ENCODE measurements around the gene ZFYVE9.
"Not testable (repeated sequence)": the region's sequence is repeated elsewhere in the genome, so short reads cannot be mapped to it uniquely, and the experiment has no call there.

ZFYVE9 gene

GRCh38 chr1:52150946-52151345 lies 9.1 kb downstream of the ZFYVE9 start:
- no peak for DNase-seq (ENCODE audit: low read depth in 2 of 2)

GRCh38 chr1:52152572-52152971 lies 10.7 kb downstream of the ZFYVE9 start:
- no peak for DNase-seq (ENCODE audit: low read depth in 2 of 2)

- no peak for DNase-seq (ENCODE audit: low read depth in 2 of 2)
These were observed 11.1 kb downstream of the ZFYVE9 start for GRCh38 chr1:52153010-52153409.

- DNase-seq (ENCODE audit: low read depth in 2 of 2), result no peak
These were observed 12.0 kb downstream of the ZFYVE9 start for GRCh38 chr1:52153898-52154297.

GRCh38 chr1:52156460-52156859 lies 14.6 kb downstream of the ZFYVE9 start:
- no peak for DNase-seq (ENCODE audit: low read depth in 2 of 2)

GRCh38 chr1:52157582-52157981 lies 15.7 kb downstream of the ZFYVE9 start:
- DNase-seq (ENCODE audit: low read depth in 2 of 2), result no peak

GRCh38 chr1:52158218-52158617 lies 16.3 kb downstream of the ZFYVE9 start:
- no peak for DNase-seq (ENCODE audit: low read depth in 2 of 2)

- no peak for DNase-seq (ENCODE audit: low read depth in 2 of 2)
These were observed 17.3 kb downstream of the ZFYVE9 start for GRCh38 chr1:52159033-52159789.

GRCh38 chr1:52162947-52163346 lies 21.1 kb downstream of the ZFYVE9 start:
- no peak for DNase-seq (ENCODE audit: low read depth in 2 of 2)

GRCh38 chr1:52164604-52165003 lies 22.7 kb downstream of the ZFYVE9 start:
- DNase-seq (ENCODE audit: low read depth in 2 of 2), result no peak

- DNase-seq (ENCODE audit: low read depth in 2 of 2), result no peak
These were observed 25.3 kb downstream of the ZFYVE9 start for GRCh38 chr1:52166996-52167753.

- no peak for DNase-seq (ENCODE audit: low read depth in 2 of 2)
These were observed 26.6 kb downstream of the ZFYVE9 start for GRCh38 chr1:52168373-52169080.

- DNase-seq (ENCODE audit: low read depth in 2 of 2), result not testable (repeated sequence)
These were observed 29.3 kb downstream of the ZFYVE9 start for GRCh38 chr1:52171149-52171548.

GRCh38 chr1:52179073-52179472 lies 37.2 kb downstream of the ZFYVE9 start:
- no peak for DNase-seq (ENCODE audit: low read depth in 2 of 2)

- no peak for DNase-seq (ENCODE audit: low read depth in 2 of 2)
These were observed 38.3 kb downstream of the ZFYVE9 start for GRCh38 chr1:52180176-52180575.

- DNase-seq (ENCODE audit: low read depth in 2 of 2), result not testable (repeated sequence)
These were observed 39.9 kb downstream of the ZFYVE9 start for GRCh38 chr1:52181759-52182158.

GRCh38 chr1:52182328-52182727 lies 40.4 kb downstream of the ZFYVE9 start:
- not testable (repeated sequence) for DNase-seq (ENCODE audit: low read depth in 2 of 2)

GRCh38 chr1:52182874-52183400 lies 41.0 kb downstream of the ZFYVE9 start:
- no peak for DNase-seq (ENCODE audit: low read depth in 2 of 2)

- DNase-seq (ENCODE audit: low read depth in 2 of 2), result no peak
These were observed 44.6 kb downstream of the ZFYVE9 start for GRCh38 chr1:52186449-52186848.

- no peak for DNase-seq (ENCODE audit: low read depth in 2 of 2)
These were observed 48.1 kb downstream of the ZFYVE9 start for GRCh38 chr1:52189898-52190480.

GRCh38 chr1:52190500-52191252 lies 48.8 kb downstream of the ZFYVE9 start:
- no peak for DNase-seq (ENCODE audit: low read depth in 2 of 2)

All from activated CD8-positive, alpha-beta memory T cell treated with anti-CD3 and anti-CD28 coated beads for 4 hours (primary cell).